ENCODE results near the gene RAET1E. TPM values are rescaled to one million over a fixed set of nuclear protein-coding genes. Genes with fewer than 3 reads are reported as not detected.
"Not testable (repeated sequence)": the region's sequence is repeated elsewhere in the genome, so short reads cannot be mapped to it uniquely, and the experiment has no call there.

The RAET1E gene
- total RNA-seq, 1 donor from 2014 or later = not detected

DNA sequence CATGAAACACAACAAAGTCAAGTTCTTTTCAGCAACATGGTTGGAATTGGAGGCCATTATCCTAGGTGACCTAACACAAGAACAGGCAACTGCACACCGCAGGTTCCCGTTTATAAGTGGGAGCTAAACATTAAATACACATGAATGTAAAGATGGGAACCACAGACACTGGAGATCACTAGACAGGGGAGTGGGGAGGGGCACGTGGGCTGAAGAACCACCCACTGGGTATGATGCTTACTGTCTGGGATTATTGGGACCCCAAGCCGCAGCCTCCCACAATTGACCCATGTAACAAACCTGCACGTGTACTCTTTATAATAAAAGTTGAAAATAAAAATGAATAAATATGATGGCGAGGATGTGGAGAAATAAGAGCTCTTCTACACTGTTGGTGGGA lies 33.6 kb upstream of the RAET1E start:
- intact Hi-C loops (cut with micrococcal nuclease) = loop anchor here (5.0 kb wide), 1 partner anchor 886 kb away; no protein-coding TSS in a partner anchor

DNA sequence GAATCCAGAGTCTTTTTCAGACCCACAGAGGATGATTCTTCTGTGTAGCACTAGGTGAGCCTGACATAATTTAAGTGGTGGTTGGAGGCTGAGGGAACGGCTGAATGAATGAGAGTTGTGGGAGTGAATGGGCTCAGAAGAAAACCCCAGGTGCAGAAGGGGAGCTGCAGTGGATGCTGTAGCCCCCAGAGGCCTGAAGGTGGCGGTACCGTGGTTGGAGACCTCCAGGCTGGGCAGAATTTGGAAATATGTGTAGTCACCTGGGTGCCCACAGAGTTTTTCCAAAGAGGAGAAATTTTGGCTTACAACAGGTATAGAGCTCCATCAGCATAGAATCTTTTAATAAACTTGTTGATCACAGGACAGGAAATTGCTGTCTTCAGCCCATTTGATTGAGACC lies 31.5 kb upstream of the RAET1E start:
- intact Hi-C loops (cut with micrococcal nuclease) = loop anchor here (5.0 kb wide), 2 partner anchors 33 to 207 kb away; partner anchors contain the start of gene ULBP1

DNA sequence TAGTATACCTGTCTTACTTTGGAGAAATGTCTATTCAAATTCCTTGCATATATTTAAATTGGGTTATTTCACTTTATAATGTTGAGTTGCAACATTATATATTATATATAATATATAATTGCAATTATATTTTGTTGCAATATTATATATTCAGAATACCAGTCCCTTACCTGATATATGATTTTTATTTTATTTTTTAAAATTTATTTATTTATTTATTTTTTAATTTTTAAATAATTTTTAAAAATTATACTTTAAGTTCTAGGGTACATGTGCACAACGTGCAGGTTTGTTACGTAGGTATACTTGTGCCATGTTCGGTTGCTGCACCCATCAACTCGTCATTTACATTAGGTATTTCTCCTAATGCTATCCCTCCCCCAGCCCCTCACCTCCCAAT lies 29.1 kb upstream of the RAET1E start:
- intact Hi-C loops (cut with micrococcal nuclease) = loop anchor here (5.0 kb wide), 2 partner anchors 35 to 205 kb away; partner anchors contain the start of gene ULBP1

DNA sequence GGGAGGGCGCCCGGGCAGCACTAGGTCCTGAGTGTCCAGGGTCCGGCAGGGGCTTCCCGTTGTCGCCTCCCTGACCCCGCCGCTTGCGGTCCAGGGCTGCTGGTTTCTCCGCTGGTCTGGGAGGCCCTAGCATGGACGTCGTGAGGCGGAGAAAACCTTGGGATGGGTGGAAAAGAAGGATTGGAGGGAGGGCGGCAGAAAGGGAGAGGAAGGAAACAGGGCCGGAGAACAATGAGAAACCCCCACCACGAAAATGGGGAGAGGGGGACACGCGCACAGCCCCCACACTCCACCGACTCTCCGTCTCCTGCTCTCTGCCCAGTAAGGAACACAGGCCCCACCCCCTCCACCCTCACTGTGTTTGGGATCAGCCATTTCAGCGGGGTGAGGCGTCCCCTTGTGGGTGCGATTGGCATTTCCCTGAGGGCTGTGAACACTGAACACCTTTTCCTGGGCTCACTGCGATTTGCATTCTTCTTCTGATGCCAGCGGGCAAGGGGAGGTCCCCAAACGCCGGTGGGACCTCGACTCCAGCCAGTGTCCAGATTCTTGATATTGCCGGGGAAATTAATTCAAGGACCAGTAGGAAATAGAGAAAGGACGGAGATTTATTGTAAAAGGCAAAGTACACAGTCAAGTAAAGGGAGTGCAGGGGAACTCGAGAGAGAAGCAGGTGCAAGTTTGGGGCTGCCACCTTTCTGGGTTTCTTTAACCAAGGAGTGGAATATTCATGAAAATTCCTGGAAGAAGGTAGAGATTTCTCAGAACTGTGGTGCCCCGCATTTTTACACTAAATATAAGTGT lies 28.3 kb upstream of the RAET1E start:
- intact Hi-C loops (cut with micrococcal nuclease) = loop anchor here (1.0 to 5.0 kb wide), 3 partner anchors 36 to 204 kb away; partner anchors contain the start of gene ULBP1

DNA sequence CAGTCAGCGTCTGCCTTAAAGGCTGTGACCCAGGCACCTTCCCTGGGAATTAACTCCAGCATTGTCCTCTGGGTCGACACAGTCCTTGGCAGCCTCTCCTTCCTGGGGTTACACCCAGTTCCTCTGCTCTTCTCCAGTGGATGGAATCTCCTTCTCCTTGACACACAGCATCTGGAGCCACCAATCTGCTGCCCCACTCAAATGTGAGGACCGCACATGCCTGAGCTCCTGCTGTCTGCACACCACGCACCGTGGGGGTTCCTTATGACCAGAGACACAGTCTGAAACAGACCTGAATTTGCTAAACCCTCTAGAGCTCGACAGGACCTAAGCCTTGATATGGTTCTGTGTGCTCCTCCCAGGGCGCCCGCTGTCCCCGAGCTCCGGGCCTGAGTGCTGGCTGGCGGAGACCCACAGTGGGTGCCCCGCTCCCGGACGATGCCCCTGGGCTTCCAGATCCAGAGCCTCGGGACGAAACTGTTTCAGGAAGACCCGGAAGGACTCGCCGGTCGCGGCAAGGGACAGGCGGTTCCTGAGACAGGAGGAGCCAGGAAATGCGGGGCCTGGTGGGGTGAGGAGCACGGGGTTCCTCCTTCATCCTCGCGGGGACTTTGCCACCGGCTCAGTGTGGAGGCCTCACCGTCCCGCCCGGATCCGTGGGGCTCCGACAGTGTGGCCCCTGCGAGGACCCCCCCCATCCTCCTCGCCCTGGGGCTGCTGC lies 27.5 kb upstream of the RAET1E start:
- intact Hi-C loops (cut with micrococcal nuclease) = loop anchor here (5.0 kb wide), 2 partner anchors 37 to 203 kb away; partner anchors contain the start of gene ULBP1

DNA sequence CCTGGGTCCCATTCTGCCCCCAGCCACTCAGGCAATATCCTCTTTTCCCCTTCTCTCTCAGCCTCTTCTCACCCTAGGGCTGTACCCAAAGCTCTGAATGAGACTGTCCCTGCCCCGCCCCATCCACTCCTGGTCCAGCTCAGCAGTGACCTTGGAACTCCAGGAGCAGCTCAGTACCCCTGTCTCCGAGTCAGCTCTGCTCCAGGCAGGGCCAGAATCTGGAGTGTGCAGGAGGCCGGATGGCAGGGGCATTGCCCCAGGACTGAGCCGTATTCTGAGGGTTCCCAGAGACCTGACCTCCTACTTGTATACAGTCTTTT lies 27.0 kb upstream of the RAET1E start:
- intact Hi-C loops (cut with micrococcal nuclease) = loop anchor here (5.0 kb wide), 2 partner anchors 37 to 203 kb away; partner anchors contain the start of gene ULBP1

DNA sequence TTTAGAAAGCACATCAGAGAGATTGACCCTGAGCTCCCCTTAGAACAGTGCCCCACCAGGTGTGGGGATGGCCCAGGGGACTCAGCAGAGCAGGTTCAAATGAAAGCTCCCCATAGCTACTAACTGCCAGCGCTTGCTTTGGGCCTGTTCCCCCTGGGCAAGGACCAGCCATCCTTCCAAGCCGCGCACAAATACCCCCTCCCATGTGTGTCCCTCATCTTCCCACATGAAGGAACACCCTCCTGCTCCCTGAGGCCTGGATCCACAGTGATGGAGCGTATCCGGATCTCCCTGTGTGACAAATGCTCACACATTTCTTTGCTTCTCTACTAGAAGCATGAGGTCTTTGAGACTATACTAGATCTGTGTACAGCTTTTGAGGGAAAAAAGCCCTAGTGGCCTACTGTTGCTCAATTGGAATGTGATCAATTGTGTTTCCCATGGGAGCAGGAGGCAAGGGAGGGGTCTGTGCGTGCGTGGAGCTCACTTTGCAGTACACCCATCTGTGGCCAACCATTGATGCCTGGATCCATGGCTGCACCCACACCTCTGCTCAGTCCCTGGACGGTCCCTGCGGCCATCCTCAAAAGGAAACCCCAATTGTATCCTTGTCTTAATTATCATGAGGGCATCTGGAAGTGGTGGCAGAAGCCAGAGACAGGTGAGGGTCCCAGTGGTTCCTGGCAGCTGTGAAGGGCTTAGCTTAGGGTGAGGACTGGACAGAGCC lies 26.5 kb upstream of the RAET1E start:
- intact Hi-C loops (cut with micrococcal nuclease) = no loop called here

DNA sequence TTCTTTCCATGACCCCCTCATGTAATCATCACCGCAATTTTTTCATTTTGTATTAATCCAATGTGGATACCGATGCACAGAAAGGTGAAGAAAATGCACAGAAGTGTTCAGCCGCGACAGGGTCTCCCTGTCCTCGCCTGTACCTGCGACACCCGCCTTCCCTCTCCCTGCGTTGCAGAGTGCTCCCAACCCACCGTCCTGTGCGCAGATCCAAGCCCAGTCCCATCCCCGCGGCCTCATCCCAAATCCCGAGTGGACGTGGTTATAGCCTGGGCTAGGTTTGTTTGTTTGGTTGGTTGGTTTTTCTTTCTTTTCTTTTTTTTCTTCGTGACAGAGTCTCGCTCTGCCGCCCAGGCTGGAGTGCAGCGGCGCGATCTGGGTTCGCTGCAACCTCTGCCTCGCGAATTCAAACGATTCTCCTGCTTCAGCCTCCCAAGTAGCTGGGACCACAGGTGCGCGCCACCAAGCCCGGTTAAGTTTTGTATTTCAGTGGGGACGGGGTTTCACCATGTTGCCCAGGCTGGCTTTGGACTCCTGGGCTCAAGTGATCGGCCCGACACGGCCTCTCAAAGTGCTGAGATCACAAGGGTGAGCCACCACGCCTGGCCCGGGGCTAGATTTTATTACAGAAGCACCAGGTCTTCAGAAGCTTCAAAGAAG lies 25.5 kb upstream of the RAET1E start:
- intact Hi-C loops (cut with micrococcal nuclease) = loop anchor here (1.0 kb wide), 2 partner anchors 59 to 357 kb away; partner anchors contain the start of genes GINM1 and LRP11

DNA sequence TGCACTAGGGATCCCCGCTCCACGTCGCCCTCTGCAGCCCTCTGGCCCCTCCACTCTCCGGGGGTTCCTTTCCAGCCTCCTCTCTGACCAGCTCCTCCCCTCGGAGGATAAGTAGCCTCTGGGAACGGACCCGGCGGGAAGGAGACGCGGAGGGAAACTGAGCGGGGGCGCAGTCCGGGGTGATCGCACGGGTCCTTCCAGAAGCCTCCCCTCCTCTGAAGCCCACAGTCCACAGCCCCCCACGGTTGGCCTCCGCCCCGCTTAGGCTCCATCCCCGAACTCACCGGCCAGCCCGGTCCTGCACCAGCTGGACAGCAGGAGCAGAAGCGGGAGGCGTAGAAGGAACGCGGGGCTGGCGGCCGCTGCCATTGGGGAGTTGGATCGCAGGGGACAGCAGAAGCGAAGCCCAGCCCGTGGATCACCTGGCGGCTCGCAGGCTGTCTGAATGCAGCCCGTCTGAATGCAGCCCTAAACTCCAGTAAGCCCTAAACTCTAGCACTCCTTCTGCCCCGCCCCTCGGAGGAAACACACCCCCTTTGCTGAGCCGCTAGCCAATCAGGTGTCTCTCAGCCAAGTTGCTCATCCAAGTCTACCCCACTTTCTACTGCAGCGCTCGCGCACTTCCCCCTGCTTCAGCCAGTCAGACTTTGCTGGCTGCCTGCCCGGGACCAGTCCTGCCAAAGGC lies 24.9 kb upstream of the RAET1E start, which contains the start of gene RAET1G:
TSS of gene RAET1G (minus strand) at position 480 of the 685 bp plus-strand sequence. CDS start at position 369, 111 bp downstream.
- intact Hi-C loops (cut with micrococcal nuclease) = loop anchor here (1.0 kb wide), 2 partner anchors 58 to 356 kb away; partner anchors contain the start of genes GINM1 and LRP11

DNA sequence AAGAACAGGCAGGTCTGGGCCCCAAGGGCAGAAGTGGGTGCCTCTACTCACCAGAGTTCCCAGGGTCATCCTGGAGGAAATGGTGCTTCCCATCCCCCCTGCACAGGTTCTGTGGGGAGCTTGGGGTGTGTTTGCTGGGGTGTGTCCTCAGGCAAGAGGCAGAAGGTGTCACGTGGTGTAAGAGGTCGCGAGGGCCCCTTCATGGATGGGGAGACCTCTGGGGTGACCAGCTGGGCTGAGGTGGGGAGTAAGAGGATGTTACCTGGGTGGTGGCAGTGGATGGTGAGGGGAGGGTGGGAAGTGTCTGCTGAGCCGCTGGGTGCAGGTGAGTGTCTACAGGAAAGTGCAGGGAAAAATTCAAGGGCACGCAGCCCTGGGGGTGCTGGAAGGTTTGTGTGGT lies 24.2 kb upstream of the RAET1E start:
- intact Hi-C loops (cut with micrococcal nuclease) = not testable (repeated sequence)

DNA sequence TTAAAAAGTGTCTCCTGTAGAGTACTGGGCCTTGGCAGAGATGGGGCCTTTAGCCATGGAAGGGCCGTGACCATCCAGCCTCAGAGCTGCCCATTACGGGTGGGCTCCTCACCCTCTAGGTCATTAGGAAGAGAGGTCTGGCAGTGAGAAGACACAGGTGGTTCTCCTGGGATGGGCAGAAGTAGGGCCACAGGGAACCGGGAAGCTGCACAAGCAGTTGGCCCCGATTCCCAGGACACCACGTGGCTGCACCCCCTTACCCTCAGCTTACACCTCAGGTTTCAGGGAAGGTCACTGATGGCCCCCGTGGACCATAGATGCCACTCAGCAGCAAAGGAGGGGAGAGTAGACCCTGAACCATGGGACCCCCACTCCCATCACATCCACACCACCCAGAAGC lies 23.4 kb upstream of the RAET1E start:
- intact Hi-C loops (cut with micrococcal nuclease) = no loop called here

DNA sequence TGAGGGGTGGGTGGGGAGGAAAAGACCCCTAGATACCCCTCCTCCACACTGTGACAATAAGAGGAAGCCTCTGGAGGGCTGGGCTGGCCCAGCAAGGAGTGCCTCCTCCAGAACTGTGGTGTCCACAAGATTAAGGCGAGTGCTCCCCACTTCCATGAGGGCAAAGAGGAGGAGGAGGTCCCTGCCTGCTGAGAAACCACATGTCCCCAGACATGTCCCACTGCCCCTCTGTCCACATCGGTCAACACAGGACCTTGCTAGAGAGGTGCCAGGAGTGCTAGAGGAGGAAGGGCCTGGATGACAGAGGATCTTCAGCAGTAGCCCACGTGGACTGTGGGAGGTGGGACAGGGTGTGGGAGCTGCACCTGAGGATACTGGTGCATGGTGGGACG lies 21.9 kb upstream of the RAET1E start:
- intact Hi-C loops (cut with micrococcal nuclease) = no loop called here

DNA sequence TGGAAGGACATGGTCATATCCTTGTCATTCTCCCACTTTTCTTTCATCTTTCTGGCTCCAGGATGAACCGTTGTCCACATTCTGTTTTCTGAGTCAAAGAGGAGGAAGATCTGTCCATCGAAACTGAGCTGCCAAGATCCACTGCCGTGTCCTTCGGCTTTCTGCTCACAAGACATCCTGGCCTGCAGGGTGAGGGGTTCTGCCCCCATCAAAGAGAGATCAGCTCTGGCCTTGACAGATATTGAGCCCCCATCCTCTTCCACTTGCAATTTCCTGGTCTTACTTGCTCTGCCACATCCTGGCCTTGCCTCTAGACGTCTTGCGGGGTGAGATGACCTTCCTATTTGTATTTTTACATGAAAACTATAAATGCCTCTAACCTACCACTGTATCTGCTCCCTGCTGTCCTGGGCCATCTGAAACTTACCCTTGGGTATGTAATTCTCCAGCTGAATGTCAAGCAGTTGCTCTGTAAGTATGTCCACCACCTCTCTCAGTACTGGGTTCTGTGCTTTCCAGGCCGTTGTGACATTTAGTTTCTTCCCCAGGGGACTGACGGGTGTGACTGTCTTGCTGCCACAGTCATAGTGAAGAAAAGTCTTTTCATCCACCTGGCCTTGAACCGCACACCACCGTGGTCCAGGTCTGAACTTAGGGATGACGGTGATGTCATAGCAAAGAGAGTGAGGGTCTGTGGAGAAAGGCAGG lies 21.4 kb upstream of the RAET1E start:
- intact Hi-C loops (cut with micrococcal nuclease) = not testable (repeated sequence)

DNA sequence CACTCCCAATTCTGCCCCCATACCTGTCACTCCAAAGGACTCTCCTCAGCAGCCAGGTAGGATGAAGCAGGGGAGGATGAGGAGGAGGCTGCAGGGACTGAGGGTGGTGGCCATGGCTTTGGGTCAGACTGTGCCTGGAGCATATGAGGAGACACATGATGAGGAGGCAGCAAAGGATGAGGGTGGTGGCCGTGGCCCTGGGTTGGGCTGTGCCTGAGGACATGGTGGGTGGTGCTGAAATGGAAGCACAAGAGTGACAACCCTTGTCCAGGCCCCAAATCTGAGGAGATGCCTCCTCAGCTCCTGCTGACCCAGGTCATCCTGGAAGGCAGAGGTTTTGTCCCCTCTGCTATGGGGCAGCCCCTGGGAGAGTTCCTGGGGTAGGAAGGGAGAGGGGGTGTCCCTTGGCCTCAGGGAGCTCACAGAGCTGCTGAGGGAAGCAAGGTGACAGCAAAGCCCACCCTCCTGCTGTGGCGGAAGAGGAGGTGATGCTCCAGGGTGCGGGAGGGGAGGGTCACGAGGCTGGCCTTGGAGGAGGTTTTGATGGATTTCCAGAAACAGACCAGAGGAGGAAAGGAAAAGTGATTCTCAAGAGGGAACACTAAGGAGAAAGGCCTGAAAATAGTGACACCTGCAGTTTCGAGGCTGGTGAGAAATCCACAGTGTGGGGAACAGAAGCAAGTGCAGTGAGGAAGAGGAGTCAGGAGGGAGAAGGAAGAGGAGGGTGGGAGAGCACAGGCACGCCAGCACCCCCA lies 20.4 kb upstream of the RAET1E start:
- intact Hi-C loops (cut with micrococcal nuclease) = no loop called here

DNA sequence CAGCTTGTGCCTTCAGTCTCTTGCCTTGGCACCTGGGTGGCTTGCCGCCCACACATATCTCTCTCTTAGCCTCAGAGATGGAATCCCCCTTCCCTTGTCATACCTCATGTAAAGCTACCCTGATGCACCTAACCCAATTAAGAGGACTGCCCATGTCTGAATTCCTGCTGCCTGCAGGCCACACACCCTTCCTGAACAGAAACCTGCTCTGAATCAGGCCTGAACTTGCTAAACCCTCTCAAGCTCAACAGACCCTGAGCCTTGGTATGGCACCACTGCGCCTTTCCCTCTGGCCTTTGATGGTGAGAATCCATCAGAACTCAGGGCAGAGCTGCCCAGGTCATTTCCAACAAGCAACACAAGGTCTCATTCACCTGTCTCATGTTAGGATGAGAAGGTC lies 19.8 kb upstream of the RAET1E start:
- intact Hi-C loops (cut with micrococcal nuclease) = no loop called here

DNA sequence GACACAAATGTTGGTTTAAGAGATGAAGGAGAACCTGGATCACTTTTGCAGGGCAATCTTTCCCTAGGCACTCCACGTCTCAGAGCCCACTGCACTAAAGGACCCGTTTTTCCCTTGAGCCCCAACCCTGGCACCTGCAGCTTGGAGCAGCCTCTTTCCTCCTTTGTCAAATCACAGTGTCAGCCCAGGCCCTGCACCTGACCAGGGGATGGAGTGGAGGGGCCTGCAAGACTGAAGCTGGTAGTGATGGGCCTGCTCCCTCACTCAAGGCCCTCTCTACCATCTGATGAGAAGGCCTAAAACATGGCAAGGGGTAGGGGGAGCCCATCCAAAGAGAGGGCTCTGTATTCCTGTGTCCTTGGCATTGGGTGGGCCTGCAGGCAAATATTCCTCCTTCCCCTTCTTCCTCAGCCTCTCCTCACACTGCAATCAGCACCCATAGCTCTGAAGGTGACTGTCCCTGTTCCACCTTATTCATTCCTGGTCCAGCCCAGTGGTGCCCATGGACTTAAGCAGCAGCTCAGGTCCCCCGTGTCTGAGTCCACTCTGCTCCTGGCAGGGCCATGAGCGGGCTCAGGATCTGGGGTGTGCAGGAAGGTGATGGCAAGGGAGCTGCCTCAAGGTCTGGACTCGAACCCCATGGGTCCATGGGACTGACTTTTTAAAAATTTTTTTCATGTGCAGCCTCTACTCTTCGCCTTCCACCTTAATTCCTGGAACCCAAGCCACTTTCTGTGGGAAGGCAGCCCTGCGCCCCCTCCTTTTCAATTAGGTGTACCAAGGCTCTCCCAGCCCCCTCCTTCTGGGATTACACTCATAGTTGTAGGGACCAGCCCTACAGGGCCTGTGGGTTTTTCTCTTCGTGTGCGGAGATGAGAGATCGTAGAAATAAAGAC lies 18.3 kb upstream of the RAET1E start:
- intact Hi-C loops (cut with micrococcal nuclease) = no loop called here

DNA sequence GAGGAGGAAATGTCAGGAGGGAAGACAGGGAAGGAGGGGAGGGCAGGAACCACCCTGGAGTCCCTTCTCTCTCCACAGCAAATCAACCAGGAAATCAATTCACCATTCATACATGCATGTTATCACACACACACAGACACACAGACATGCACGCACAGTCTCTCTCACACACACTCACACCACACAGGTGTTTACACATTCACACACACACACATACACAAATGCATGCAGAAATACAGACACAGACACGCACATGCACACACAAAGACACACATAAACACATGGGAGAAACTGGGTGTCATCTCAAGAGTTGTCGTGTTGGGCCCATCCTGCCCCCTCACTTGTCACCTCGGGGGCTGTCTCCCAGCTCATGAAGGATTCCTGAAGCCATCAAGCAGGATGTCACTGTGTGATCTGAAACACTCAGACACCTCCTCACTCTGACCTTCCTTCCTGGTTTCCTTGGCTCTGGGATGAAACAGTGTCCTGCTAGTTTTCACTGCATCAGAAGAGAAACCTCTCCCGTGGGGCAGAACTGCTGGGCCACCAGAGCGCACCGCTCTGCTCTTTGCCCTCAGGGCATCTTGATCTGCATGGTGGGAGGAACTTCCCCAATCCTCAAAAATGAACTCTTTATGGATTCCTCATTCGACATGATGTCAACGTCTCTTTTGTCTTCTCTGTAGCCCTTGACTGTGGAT lies 15.8 kb upstream of the RAET1E start:
- intact Hi-C loops (cut with micrococcal nuclease) = no loop called here

Data from T-helper 2 cell treated with Interferon-gamma antibody and Interleukin-4, amounts not matched to agents 100 ng/mL and 5 ng/mL, for 36 hours (primary cell).